WTC11 (cell line): ENCODE data around the gene S100A8. TPM values are rescaled to one million over a fixed set of nuclear protein-coding genes. Genes with fewer than 3 reads are reported as not detected.

ENCODE experiments used
- ATAC-seq: fragments of 200-7000 bp; cut with Tn5 transposase; 2 replicates; pipeline ENCODE4 v1.10.0; 2021; ENCODE audit warnings: mild to moderate bottlenecking, moderate library complexity
- CTCF ChIA-PET: fragments of 300-600 bp; sonication (Branson Sonifier 250); formaldehyde crosslinking; loops from one replicate; lab custom pipeline; 2021; ENCODE audit warnings: antibody characterized with exemption; lab: Charles Lee
- POLR2A ChIA-PET: fragments of 350-600 bp; sonication (Branson Sonifier 250); formaldehyde crosslinking; loops from one replicate; lab custom pipeline; 2021; ENCODE audit warnings: antibody characterized with exemption; lab: Charles Lee
- DNase-seq: peaks from one replicate; pipeline ENCODE4 v3.0.0; 2021; ENCODE audit warnings: low spot score
- H3K27ac Mint-ChIP-seq: 2 replicates; pipeline ENCODE4 v1.8.0; 2021; ENCODE audit warnings: mixed read lengths
- H3K27me3 Mint-ChIP-seq: 2 replicates; pipeline ENCODE4 v1.8.0; 2021; ENCODE audit warnings: low read depth, mild to moderate bottlenecking, moderate library complexity, mixed read lengths
- H3K36me3 Mint-ChIP-seq: 2 replicates; pipeline ENCODE4 v1.8.0; 2021; ENCODE audit warnings: mixed read lengths
- H3K4me1 Mint-ChIP-seq: 2 replicates; pipeline ENCODE4 v1.8.0; 2022; ENCODE audit warnings: mixed read lengths
- H3K4me3 Mint-ChIP-seq: 2 replicates; pipeline ENCODE4 v1.8.0; 2021; ENCODE audit warnings: mild to moderate bottlenecking, moderate library complexity, mixed read lengths
- H3K9me3 Mint-ChIP-seq: 2 replicates; pipeline ENCODE4 v1.8.0; 2021; ENCODE audit warnings: mixed read lengths
- AFF4 ChIP-seq: sonication (generic); formaldehyde crosslinking; IDR thresholded peaks from 2 replicates; pipeline ENCODE4 v1.8.1; 2023; ENCODE audit warnings: mild to moderate bottlenecking, missing genetic modification reagents, borderline replicate concordance
- CREM ChIP-seq: sonication (generic); formaldehyde crosslinking; IDR thresholded peaks from 2 replicates; pipeline ENCODE4 v1.8.1; 2022; ENCODE audit warnings: mild to moderate bottlenecking, missing genetic modification reagents, moderate library complexity
- ESRRA ChIP-seq: sonication (generic); formaldehyde crosslinking; IDR thresholded peaks from 2 replicates; pipeline ENCODE4 v1.8.1; 2022; ENCODE audit warnings: mild to moderate bottlenecking, missing genetic modification reagents, borderline replicate concordance
- FOXK1 ChIP-seq: sonication (generic); formaldehyde crosslinking; IDR thresholded peaks from 2 replicates; pipeline ENCODE4 v1.8.0; 2022; ENCODE audit warnings: mild to moderate bottlenecking, moderate library complexity, missing genetic modification reagents
- JUN ChIP-seq: sonication (generic); formaldehyde crosslinking; IDR thresholded peaks from 2 replicates; pipeline ENCODE4 v1.8.0; 2023; ENCODE audit warnings: mild to moderate bottlenecking, missing genetic modification reagents
- NR2C2 ChIP-seq: sonication (generic); formaldehyde crosslinking; IDR thresholded peaks from 2 replicates; pipeline ENCODE4 v1.8.0; 2022; ENCODE audit warnings: mild to moderate bottlenecking, missing genetic modification reagents
- OVOL2 ChIP-seq: fragments of 250-450 bp; sonication (Bioruptor Pico); IDR thresholded peaks from 2 replicates; pipeline ENCODE4 v1.9.0; 2021; ENCODE audit warnings: mild to moderate bottlenecking, borderline replicate concordance
- PRDM15 ChIP-seq: sonication (generic); formaldehyde crosslinking; IDR thresholded peaks from 2 replicates; pipeline ENCODE4 v1.8.0; 2022; ENCODE audit warnings: missing genetic modification reagents
- PREB ChIP-seq: sonication (generic); formaldehyde crosslinking; IDR thresholded peaks from 2 replicates; pipeline ENCODE4 v1.8.1; 2022; ENCODE audit warnings: mild to moderate bottlenecking, missing genetic modification reagents, moderate library complexity, borderline replicate concordance
- PRRX2 ChIP-seq: fragments of 250-450 bp; sonication (Bioruptor Pico); IDR thresholded peaks from 2 replicates; pipeline ENCODE4 v1.8.0; 2021; ENCODE audit warnings: mild to moderate bottlenecking
- SMAD4 ChIP-seq: sonication (generic); formaldehyde crosslinking; IDR thresholded peaks from 2 replicates; pipeline ENCODE4 v1.8.0; 2022; ENCODE audit warnings: mild to moderate bottlenecking, missing genetic modification reagents
- STAT6 ChIP-seq: sonication (generic); formaldehyde crosslinking; conservative IDR thresholded peaks from 2 replicates; pipeline ENCODE4 v1.8.1; 2023; ENCODE audit warnings: mild to moderate bottlenecking, low read depth, missing genetic modification reagents, moderate library complexity
- TEAD4 ChIP-seq: sonication (generic); formaldehyde crosslinking; IDR thresholded peaks from 2 replicates; pipeline ENCODE4 v1.8.0; 2022; ENCODE audit warnings: mild to moderate bottlenecking, missing genetic modification reagents
- USF1 ChIP-seq: sonication (generic); formaldehyde crosslinking; IDR thresholded peaks from 2 replicates; pipeline ENCODE4 v1.8.0; 2022; ENCODE audit warnings: mild to moderate bottlenecking, missing genetic modification reagents
- USF2 ChIP-seq: sonication (generic); formaldehyde crosslinking; IDR thresholded peaks from 2 replicates; pipeline ENCODE4 v1.8.1; 2023; ENCODE audit warnings: mild to moderate bottlenecking, missing genetic modification reagents, moderate library complexity
- ZNF396 ChIP-seq: fragments of 250-450 bp; sonication (Bioruptor Pico); IDR thresholded peaks from 2 replicates; pipeline ENCODE4 v1.8.0; 2021; ENCODE audit warnings: mild to moderate bottlenecking, moderate library complexity, borderline replicate concordance
- ZNF671 ChIP-seq: fragments of 250-450 bp; sonication (Bioruptor Pico); IDR thresholded peaks from 2 replicates; pipeline ENCODE4 v1.8.0; 2021; ENCODE audit warnings: mild to moderate bottlenecking
- total RNA-seq: library from RNA; stranded (reverse); gene quantifications from 3 replicates; pipeline ENCODE4 v1.2.3, GENCODE V29; 2021

The S100A8 gene
- total RNA-seq, 1 experiment from 2014 or later, result not detected

- peaks cover 6% of the 10 kb centered on the region for H3K27me3 Mint-ChIP-seq
- H3K27ac Mint-ChIP-seq, result no peak overlapping the region
- TF ChIP-seq OVOL2, result no peak
- no peak for TF ChIP-seq STAT6 (CRISPR knock-in tag)
- no peak for TF ChIP-seq ZNF671 (CRISPR knock-in tag)
- no peaks in the 10 kb centered on the region for H3K4me1 Mint-ChIP-seq
- CTCF ChIA-PET, result interaction anchor here (1.0 to 1.1 kb wide), 2 partner anchors 28 to 56 kb away, joined by 3 read pairs; no protein-coding TSS in a partner anchor
- ATAC-seq, result no peak
- no peaks in the 10 kb centered on the region for H3K36me3 Mint-ChIP-seq
- H3K9me3 Mint-ChIP-seq, result peaks cover 3% of the 10 kb centered on the region
- DNase-seq, result no peak
- H3K4me3 Mint-ChIP-seq, result no peak overlapping the region
- POLR2A ChIA-PET, result no interaction called here
Measured at GRCh38 chr1:153438599-153438998, 47.7 kb upstream of the S100A8 start.

- ChIA-PET POLR2A (no interaction called here), CTCF (no interaction called here)
- Mint-ChIP-seq H3K27me3 (no peaks in the 10 kb centered on the region; the same call in 1 of the 2 replicates), H3K36me3 (no peaks in the 10 kb centered on the region), H3K4me3 (no peak overlapping the region), H3K4me1 (no peaks in the 10 kb centered on the region), H3K27ac (no peak overlapping the region), H3K9me3 (no peaks in the 10 kb centered on the region)
- ATAC-seq (no peak), DNase-seq (no peak)
- TF ChIP-seq USF1 (CRISPR knock-in tag), result no peak
- no peak for TF ChIP-seq AFF4 (CRISPR knock-in tag)
- TF ChIP-seq SMAD4 (CRISPR knock-in tag), result no peak
Measured at GRCh38 chr1:153437236-153437635, 46.4 kb upstream of the S100A8 start.

- ChIA-PET CTCF (interaction anchor here (0.9 to 1.1 kb wide), 4 partner anchors 60 to 146 kb away, joined by 3 to 4 read pairs (median 3); no protein-coding TSS in a partner anchor), POLR2A (no interaction called here)
- no peak for TF ChIP-seq TEAD4 (CRISPR knock-in tag)
- no peak for TF ChIP-seq PRRX2 (CRISPR knock-in tag)
- TF ChIP-seq FOXK1 (CRISPR knock-in tag), result no peak
- TF ChIP-seq CREM, result no peak
- no peak for TF ChIP-seq ESRRA (CRISPR knock-in tag)
- no peak for TF ChIP-seq JUN (CRISPR knock-in tag)
- TF ChIP-seq ZNF396 (CRISPR knock-in tag), result no peak
- TF ChIP-seq PREB (CRISPR knock-in tag), result no peak
- TF ChIP-seq PRDM15 (CRISPR knock-in tag), result no peak
- no peak for TF ChIP-seq USF2
- no peak for TF ChIP-seq NR2C2 (CRISPR knock-in tag)
- Mint-ChIP-seq H3K9me3 (no peaks in the 10 kb centered on the region), H3K27me3 (no peaks in the 10 kb centered on the region; the same call in 1 of the 2 replicates), H3K4me3 (no peak overlapping the region), H3K4me1 (no peaks in the 10 kb centered on the region), H3K36me3 (no peaks in the 10 kb centered on the region), H3K27ac (no peak overlapping the region)
- peak; percentile 26; the same call in 1 of the 2 replicates for ATAC-seq
- DNase-seq, result no peak
Measured at GRCh38 chr1:153434746-153435455, 44.0 kb upstream of the S100A8 start.
